PC-9 (cell line): Measurements from ENCODE around the gene OR52W1. TPM values are rescaled to one million over a fixed set of nuclear protein-coding genes. Genes with fewer than 3 reads are reported as not detected.

ENCODE experiments used
- BruUV-seq: library from RNA; stranded (reverse); fragments of 400-500 nt; replicated peaks from 2 replicates; lab custom pipeline; 2021; lab: Mats Ljungman, UMichigan
- CTCF ChIA-PET: fragments of 300-600 bp; sonication (Branson Sonifier 250); formaldehyde crosslinking; loops from one replicate; lab custom pipeline; 2022; ENCODE audit warnings: antibody characterized with exemption; lab: Charles Lee
- POLR2A ChIA-PET: fragments of 300-600 bp; sonication (Branson Sonifier 250); formaldehyde crosslinking; loops from one replicate; lab custom pipeline; 2022; ENCODE audit warnings: antibody characterized with exemption; ENCODE audit not compliant: unreplicated experiment; lab: Charles Lee
- DNase-seq, 2 experiments: peaks; one replicate each; pipeline versions ENCODE4 v3.0.0 to v3.0.0-alpha.2; 2015 to 2022; ENCODE audit warnings: mixed read lengths in 1 of 2
- H2AFZ ChIP-seq: fragments of 200-600 bp; sonication (generic); 2 replicates; pipeline ENCODE4 v1.8.1; 2017; ENCODE audit warnings: antibody characterized with exemption
- H3F3A ChIP-seq: fragments of 200-600 bp; sonication (generic); 2 replicates; pipeline ENCODE4 v1.8.1; 2017; ENCODE audit warnings: antibody characterized with exemption, mild to moderate bottlenecking, low read depth; ENCODE audit not compliant: insufficient read depth
- H3K27ac ChIP-seq: fragments of 200-600 bp; sonication (generic); 2 replicates; pipeline ENCODE4 v1.6.1; 2016; ENCODE audit warnings: mixed run types
- H3K27me3 ChIP-seq: fragments of 200-600 bp; sonication (generic); 2 replicates; pipeline ENCODE4 v1.6.1; 2016; ENCODE audit warnings: low read depth, mixed run types; ENCODE audit not compliant: insufficient read depth
- H3K36me3 ChIP-seq: fragments of 200-600 bp; sonication (generic); 2 replicates; pipeline ENCODE4 v1.6.1; 2016; ENCODE audit warnings: low read depth, mixed run types
- H3K4me1 ChIP-seq: fragments of 200-600 bp; sonication (generic); replicated peaks from 2 replicates; pipeline ENCODE4 v1.6.1; 2016; ENCODE audit warnings: mixed run types; ENCODE audit not compliant: insufficient read depth
- H3K4me2 ChIP-seq: fragments of 200-600 bp; sonication (generic); 2 replicates; pipeline ENCODE4 v1.6.1; 2017; ENCODE audit warnings: mixed run types
- H3K4me3 ChIP-seq: fragments of 200-600 bp; sonication (generic); 2 replicates; pipeline ENCODE4 v1.6.1; 2016; ENCODE audit warnings: mixed run types
- H3K79me2 ChIP-seq: fragments of 200-600 bp; sonication (generic); 2 replicates; pipeline ENCODE4 v1.6.1; 2017; ENCODE audit warnings: low read depth, mixed run types
- H3K9me2 ChIP-seq: fragments of 200-600 bp; sonication (generic); 2 replicates; pipeline ENCODE4 v1.8.1; 2017; ENCODE audit warnings: mild to moderate bottlenecking; ENCODE audit not compliant: insufficient read depth
- H3K9me3 ChIP-seq: fragments of 200-600 bp; sonication (generic); 2 replicates; pipeline ENCODE4 v1.8.1; 2016; ENCODE audit warnings: low read depth; ENCODE audit not compliant: insufficient read depth
- H4K20me1 ChIP-seq: fragments of 200-600 bp; sonication (generic); 2 replicates; pipeline ENCODE4 v1.8.1; 2017; ENCODE audit not compliant: insufficient read depth
- CTCF ChIP-seq: fragments of 200-600 bp; sonication (generic); conservative IDR thresholded peaks from 2 replicates; pipeline ENCODE4 v1.6.1; 2017; ENCODE audit warnings: mixed run types, antibody characterized with exemption, mild to moderate bottlenecking, moderate library complexity
- EZH2 ChIP-seq: fragments of 200-600 bp; sonication (generic); IDR thresholded peaks from 2 replicates; pipeline ENCODE4 v1.8.0; 2017; ENCODE audit warnings: antibody characterized with exemption, low read depth
- intact Hi-C: fragments of 100-400 bp; cut with micrococcal nuclease; formaldehyde crosslinking; loops from one replicate; pipeline ENCODE4 v1.10.0; 2022; ENCODE audit not compliant: unreplicated experiment
- total RNA-seq: library from RNA; stranded (reverse); gene quantifications from 2 replicates; pipeline ENCODE4 v1.2.3, GENCODE V29; 2021

The OR52W1 gene
- total RNA-seq, 1 experiment from 2014 or later = not detected

- POLR2A ChIA-PET = no interaction called here
Measured at GRCh38 chr11:6240781-6241180, 41.8 kb downstream of the OR52W1 start.

GRCh38 chr11:6241316-6241715 lies 42.3 kb downstream of the OR52W1 start:
- H3K4me3 ChIP-seq = no peak overlapping the region
- H3K27me3 ChIP-seq = no peaks in the 10 kb centered on the region
- ChIA-PET CTCF (no interaction called here), POLR2A (no interaction called here)
- no peaks in the 10 kb centered on the region for H3K79me2 ChIP-seq
- TF ChIP-seq CTCF (no peak), EZH2 (no peak)
- DNase-seq = no peak
- no TSS peak for BruUV-seq
- intact Hi-C loops = no loop called here
- no peak overlapping the region for H2AFZ ChIP-seq
- H3K9me3 ChIP-seq = no peaks in the 10 kb centered on the region
- no peaks in the 10 kb centered on the region for H3F3A ChIP-seq
- H3K4me1 ChIP-seq = no peaks in the 10 kb centered on the region
- H3K4me2 ChIP-seq = no peak overlapping the region
- no peak overlapping the region for H3K27ac ChIP-seq
- no peaks in the 10 kb centered on the region for H4K20me1 ChIP-seq
- no peaks in the 10 kb centered on the region for H3K36me3 ChIP-seq
- H3K9me2 ChIP-seq = no peaks in the 10 kb centered on the region

More at GRCh38 chr11:6240781-6241180, 41.8 kb downstream of the OR52W1 start:
- no peak for DNase-seq
- Histone ChIP-seq H3K27ac (no peak overlapping the region), H3K4me1 (no peaks in the 10 kb centered on the region), H3K4me2 (no peak overlapping the region), H3K79me2 (no peaks in the 10 kb centered on the region), H3F3A (no peaks in the 10 kb centered on the region), H3K27me3 (no peaks in the 10 kb centered on the region), H2AFZ (no peak overlapping the region), H3K9me2 (no peaks in the 10 kb centered on the region), H4K20me1 (no peaks in the 10 kb centered on the region), H3K4me3 (no peak overlapping the region), H3K9me3 (no peaks in the 10 kb centered on the region), H3K36me3 (no peaks in the 10 kb centered on the region)
- intact Hi-C loops = no loop called here
- CTCF ChIA-PET = no interaction called here
- no TSS peak for BruUV-seq
- TF ChIP-seq EZH2 (no peak), CTCF (no peak)

- intact Hi-C loops = no loop called here
- no peak overlapping the region for H3K4me2 ChIP-seq
- H3K4me3 ChIP-seq = no peak overlapping the region
- no peak overlapping the region for H2AFZ ChIP-seq
- H3K36me3 ChIP-seq = no peaks in the 10 kb centered on the region
- no peaks in the 10 kb centered on the region for H4K20me1 ChIP-seq
- H3F3A ChIP-seq = no peaks in the 10 kb centered on the region
- H3K79me2 ChIP-seq = no peaks in the 10 kb centered on the region
- CTCF ChIA-PET = no interaction called here
- H3K27ac ChIP-seq = no peak overlapping the region
- H3K9me2 ChIP-seq = no peaks in the 10 kb centered on the region
- no peaks in the 10 kb centered on the region for H3K9me3 ChIP-seq
- no peak for DNase-seq
- no TSS peak for BruUV-seq
- POLR2A ChIA-PET = no interaction called here
- TF ChIP-seq EZH2 (no peak), CTCF (no peak)
- no peaks in the 10 kb centered on the region for H3K27me3 ChIP-seq
- H3K4me1 ChIP-seq = no peaks in the 10 kb centered on the region
Measured at GRCh38 chr11:6245536-6245935, 46.5 kb downstream of the OR52W1 start.
